ENCODE data around the gene PPTC7. TPM values are rescaled to one million over a fixed set of nuclear protein-coding genes. Genes with fewer than 3 reads are reported as not detected.
"Not testable (repeated sequence)": the region's sequence is repeated elsewhere in the genome, so short reads cannot be mapped to it uniquely, and the experiment has no call there.

PPTC7 gene
- total and polyA plus RNA-seq, 7 donors = 16.1 to 30.3 (median 21.0) TPM

DNA sequence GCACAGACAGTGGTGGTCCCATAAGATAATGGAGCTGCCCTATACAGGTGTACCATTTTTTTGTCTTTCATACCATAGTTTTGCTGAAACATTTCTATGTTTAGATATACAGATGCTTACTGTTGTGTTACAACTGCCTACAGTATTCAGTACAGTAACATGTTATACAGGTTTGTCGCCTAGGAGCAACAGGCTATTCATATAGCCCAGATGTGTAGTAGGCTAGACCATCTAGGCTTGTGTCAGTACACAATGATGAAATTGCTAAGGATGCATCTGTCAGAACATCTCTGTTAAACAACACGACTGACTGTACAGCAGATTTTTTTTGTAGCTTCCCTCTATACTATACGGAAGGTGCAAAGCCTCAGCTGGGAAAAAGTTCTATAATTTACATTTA lies 50.5 kb downstream of the PPTC7 start:
- no peak for TF ChIP-seq POLR2A (IDR thresholded peaks at IDR 0.05)
- TF ChIP-seq, protein P1, sequence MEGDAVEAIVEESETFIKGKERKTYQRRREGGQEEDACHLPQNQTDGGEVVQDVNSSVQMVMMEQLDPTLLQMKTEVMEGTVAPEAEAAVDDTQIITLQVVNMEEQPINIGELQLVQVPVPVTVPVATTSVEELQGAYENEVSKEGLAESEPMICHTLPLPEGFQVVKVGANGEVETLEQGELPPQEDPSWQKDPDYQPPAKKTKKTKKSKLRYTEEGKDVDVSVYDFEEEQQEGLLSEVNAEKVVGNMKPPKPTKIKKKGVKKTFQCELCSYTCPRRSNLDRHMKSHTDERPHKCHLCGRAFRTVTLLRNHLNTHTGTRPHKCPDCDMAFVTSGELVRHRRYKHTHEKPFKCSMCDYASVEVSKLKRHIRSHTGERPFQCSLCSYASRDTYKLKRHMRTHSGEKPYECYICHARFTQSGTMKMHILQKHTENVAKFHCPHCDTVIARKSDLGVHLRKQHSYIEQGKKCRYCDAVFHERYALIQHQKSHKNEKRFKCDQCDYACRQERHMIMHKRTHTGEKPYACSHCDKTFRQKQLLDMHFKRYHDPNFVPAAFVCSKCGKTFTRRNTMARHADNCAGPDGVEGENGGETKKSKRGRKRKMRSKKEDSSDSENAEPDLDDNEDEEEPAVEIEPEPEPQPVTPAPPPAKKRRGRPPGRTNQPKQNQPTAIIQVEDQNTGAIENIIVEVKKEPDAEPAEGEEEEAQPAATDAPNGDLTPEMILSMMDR (IDR thresholded peaks at IDR 0.05) = no peak
- no peak for TF ChIP-seq POLR2AphosphoS5 (IDR thresholded peaks at IDR 0.05)
- TF ChIP-seq EP300 (IDR thresholded peaks at IDR 0.05) = no peak
- Histone ChIP-seq H3K27me3 (no peaks in the 10 kb centered on the region), H3K4me3 (no peak overlapping the region), H3K4me1 (peaks cover 0 to 73% (median 63%) of the 10 kb centered on the region in 4 donors), H3K36me3 (peaks cover 0 to 15% (median 3%) of the 10 kb centered on the region in 4 donors), H3K27ac (peak overlapping the region; percentile 45 to 78 (median 69)), H3K9me3 (no peaks in the 10 kb centered on the region)
- DNase-seq = no peak
- WGBS, 2 donors = 79 to 80% methylated on average over 3 of the region's 3 CpGs
- intact Hi-C loops (cut with DNase I) = no loop called here

DNA sequence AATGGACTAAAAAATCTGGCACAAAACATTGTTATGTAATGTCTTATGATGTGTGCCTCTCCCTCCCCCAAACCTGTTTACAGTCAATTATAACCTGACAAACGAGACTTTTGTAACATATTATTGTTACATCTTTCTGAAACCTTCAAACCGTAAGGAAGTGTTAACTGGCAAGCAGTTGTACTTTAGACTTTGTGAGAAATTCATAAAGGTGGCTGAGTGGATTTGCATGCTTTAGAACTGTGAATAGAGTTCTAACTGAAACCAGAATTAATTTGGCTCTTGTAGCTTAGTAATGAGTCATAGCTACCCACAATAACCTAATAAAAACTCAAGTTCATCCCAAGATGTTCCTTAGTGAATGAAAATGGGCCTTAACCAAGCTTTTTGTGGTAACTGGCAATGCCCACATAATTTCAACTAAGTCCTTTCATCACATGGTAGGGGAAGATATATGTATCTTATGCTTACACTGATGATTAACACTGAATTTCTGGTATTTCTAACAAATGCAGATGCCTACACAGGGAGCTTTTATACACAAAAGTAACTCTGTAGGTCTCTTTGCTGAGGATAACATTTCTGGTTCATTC lies 51.3 kb downstream of the PPTC7 start:
- no peak for DNase-seq
- Histone ChIP-seq H3K4me1 (peaks cover 0 to 65% (median 55%) of the 10 kb centered on the region in 4 donors), H3K9me3 (no peaks in the 10 kb centered on the region), H3K4me3 (peak overlapping the region in 1 of 4 donors; percentile 4), H3K36me3 (peaks cover 0 to 12% (median 3%) of the 10 kb centered on the region in 4 donors), H3K27ac (peak overlapping the region; percentile 45 to 78 (median 69)), H3K27me3 (no peaks in the 10 kb centered on the region)
- WGBS, 2 donors = 9 to 39% methylated on average over 2 of the region's 2 CpGs
- intact Hi-C loops (cut with DNase I) = no loop called here
- TF ChIP-seq POLR2A (IDR thresholded peaks at IDR 0.05) (no peak), EP300 (IDR thresholded peaks at IDR 0.05) (no peak), POLR2AphosphoS5 (IDR thresholded peaks at IDR 0.05) (no peak)
- TF ChIP-seq, protein P1 (IDR thresholded peaks at IDR 0.05) = no peak

DNA sequence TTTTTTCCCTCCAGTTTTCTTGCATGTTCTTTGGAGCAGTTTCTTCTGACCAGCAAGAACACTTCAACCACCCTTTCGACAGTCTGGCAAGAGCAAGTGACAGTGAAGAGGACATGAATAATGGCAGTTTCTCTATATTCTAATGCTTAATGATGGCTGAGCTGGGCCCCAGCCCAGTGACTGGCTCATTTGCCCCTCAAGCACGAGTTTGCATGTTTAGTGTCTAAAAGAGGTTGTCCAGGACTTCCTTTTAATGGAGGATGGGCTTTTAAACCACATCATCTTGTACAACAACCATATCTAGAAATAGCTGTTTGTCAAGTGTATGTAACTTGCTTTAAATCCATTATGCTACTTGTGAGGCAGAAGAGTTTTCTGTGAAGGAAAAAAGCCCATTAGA lies 52.6 kb downstream of the PPTC7 start:
- TF ChIP-seq POLR2AphosphoS5 (IDR thresholded peaks at IDR 0.05) = peak in 2 of 4 donors; percentile 10 to 14
- TF ChIP-seq EP300 (IDR thresholded peaks at IDR 0.05) = no peak
- H3K36me3 ChIP-seq = no peaks in the 10 kb centered on the region
- peaks cover 0 to 54% (median 49%) of the 10 kb centered on the region in 4 donors for H3K4me1 ChIP-seq
- peak overlapping the region in 2 of 4 donors; percentile 75 to 78 for H3K27ac ChIP-seq
- H3K9me3 ChIP-seq = no peaks in the 10 kb centered on the region
- H3K4me3 ChIP-seq = no peak overlapping the region
- intact Hi-C loops (cut with DNase I) = no loop called here
- DNase-seq = no peak
- WGBS, 2 donors = 72% methylated on average over 2 of the region's 2 CpGs
- no peaks in the 10 kb centered on the region for H3K27me3 ChIP-seq

DNA sequence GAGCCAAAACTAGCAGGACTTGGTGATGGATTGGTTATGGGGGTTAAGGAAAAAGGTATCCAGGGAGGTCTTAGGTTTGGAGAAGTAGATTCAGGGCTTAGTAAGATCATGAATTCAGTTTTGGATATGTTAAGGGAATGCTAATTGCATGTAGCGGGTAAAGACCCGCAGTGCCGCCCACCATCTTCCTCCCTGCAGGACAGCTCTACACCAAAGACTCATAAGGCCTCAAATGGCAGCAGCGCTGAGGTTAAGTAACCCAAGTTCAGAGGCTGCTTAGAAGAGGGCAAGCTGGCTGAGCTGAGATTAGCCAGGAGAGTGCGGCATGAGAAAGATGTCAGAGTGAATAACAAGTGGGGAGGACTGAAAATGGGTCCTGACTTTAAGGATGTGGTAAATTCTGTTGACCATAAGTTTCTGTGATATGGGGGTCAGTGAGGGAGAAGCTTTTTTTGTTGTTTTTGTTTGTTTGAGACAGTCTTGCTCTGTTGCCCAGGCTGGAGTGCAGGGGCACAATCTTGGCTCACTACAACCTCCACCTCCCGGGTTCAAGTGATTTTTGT lies 54.8 kb downstream of the PPTC7 start:
- intact Hi-C loops (cut with DNase I) = no loop called here
- Histone ChIP-seq H3K9me3 (no peaks in the 10 kb centered on the region), H3K27me3 (no peaks in the 10 kb centered on the region), H3K36me3 (no peaks in the 10 kb centered on the region), H3K4me3 (no peak overlapping the region), H3K4me1 (peaks cover 0 to 32% (median 31%) of the 10 kb centered on the region in 4 donors), H3K27ac (no peak overlapping the region)
- TF ChIP-seq EP300 (IDR thresholded peaks at IDR 0.05) (no peak), POLR2AphosphoS5 (IDR thresholded peaks at IDR 0.05) (no peak), POLR2A (IDR thresholded peaks at IDR 0.05) (no peak)
- TF ChIP-seq, protein P1 (IDR thresholded peaks at IDR 0.05) = no peak
- WGBS, 2 donors = 95 to 96% methylated on average over 6 of the region's 6 CpGs
- DNase-seq = no peak

DNA sequence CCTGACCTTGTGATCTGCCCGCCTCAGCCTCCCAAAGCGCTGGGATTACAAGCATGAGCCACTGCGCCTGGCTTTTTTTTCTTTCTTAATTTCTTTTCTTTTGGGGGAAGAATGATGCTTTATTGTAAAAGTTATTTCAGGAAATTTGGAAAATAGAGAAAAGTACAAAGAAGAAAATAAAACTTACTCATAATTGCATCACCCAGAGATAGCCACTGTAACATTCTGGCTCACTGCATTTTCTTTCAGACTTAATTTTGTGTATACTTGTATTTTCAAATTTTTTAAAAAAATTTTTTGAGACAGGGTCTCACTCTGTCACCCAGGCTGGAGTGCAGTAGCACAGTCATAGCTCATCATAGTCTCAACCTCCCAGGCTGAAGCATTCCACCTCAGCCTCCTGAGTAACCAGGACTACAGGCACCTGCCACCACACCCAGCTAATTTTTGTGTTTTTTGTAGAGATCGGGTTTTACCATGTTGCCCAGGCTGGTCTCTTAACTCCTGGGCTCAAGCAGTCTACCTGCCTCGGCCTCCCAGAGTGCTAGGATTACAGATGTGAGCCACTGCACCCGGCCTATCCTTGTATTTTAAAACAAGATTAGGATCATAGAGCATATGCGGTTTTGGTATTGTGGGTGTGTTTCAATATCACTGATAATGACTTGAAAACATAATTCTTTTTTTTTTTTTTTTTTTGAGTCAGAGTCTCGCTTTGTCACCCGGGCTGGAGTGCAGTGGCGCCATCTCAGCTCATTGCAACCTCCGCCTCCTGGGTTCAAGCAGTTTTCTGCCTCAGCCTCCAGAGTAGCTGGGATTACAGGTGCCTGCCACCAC lies 62.0 kb downstream of the PPTC7 start:
- DNase-seq; H3K36me3 ChIP-seq; H3K4me1 ChIP-seq; intact Hi-C loops (cut with DNase I); H3K4me3 ChIP-seq; H3K9me3 ChIP-seq; H3K27ac ChIP-seq; H3K27me3 ChIP-seq: not testable (repeated sequence)
- WGBS, 2 donors = 85 to 91% methylated on average over 11 of the region's 11 CpGs

DNA sequence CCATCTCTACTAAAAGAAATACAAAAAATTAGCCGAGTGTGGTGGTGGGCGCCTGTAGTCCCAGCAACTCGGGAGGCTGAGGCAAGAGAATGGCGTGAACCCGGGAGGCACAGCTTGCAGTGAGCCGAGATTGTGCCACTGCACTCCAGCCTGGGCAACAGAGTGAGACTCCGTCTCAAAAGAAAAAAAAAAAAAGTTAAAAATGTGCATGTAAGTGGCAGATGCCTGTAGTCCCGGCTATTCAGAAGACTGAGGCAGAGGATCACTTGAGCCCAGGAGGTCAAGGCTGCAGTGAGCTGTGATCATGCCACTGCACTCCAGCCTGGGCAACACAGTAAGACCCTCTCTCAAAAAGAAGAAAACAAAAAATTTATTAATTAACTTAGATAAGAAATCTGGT lies 65.1 kb downstream of the PPTC7 start:
- WGBS, 2 donors = 96 to 97% methylated on average over 8 of the region's 8 CpGs
- DNase-seq; H3K9me3 ChIP-seq; H3K27me3 ChIP-seq; H3K36me3 ChIP-seq; H3K4me3 ChIP-seq; H3K4me1 ChIP-seq; H3K27ac ChIP-seq; intact Hi-C loops (cut with DNase I): not testable (repeated sequence)

Measured in sigmoid colon (tissue), 7 donors.